22Rv1 (cell line): ENCODE results near the gene SLC22A5.

Source experiments
- H3K27ac ChIP-seq: fragments of 450-650 bp; 2 replicates; pipeline ENCODE4 v1.5.1; 2017
- CTCF ChIP-seq: fragments of 450-650 bp; IDR thresholded peaks from 2 replicates; pipeline ENCODE4 v1.5.1; 2017; ENCODE audit warnings: mild to moderate bottlenecking
- ZFX ChIP-seq: fragments of 450-650 bp; IDR thresholded peaks from 2 replicates; pipeline ENCODE4 v1.6.1; 2017; ENCODE audit warnings: antibody characterized with exemption, borderline replicate concordance

The SLC22A5 gene

GRCh38 chr5:132381614-132382013 is 12.1 kb downstream of the SLC22A5 start:
- TF ChIP-seq ZFX (no peak), CTCF (no peak)
- 0 out of 2 replicates have a peak overlapping the region, but pooled peaks have one; percentile 27 for H3K27ac ChIP-seq

GRCh38 chr5:132383261-132383660 is 13.8 kb downstream of the SLC22A5 start:
- TF ChIP-seq ZFX (no peak), CTCF (no peak)

GRCh38 chr5:132383984-132384383 is 14.5 kb downstream of the SLC22A5 start:
- TF ChIP-seq ZFX (no peak), CTCF (no peak)
- no peak overlapping the region for H3K27ac ChIP-seq

More at GRCh38 chr5:132383261-132383660, 13.8 kb downstream of the SLC22A5 start:
- H3K27ac ChIP-seq = no peak overlapping the region

- TF ChIP-seq ZFX (no peak), CTCF (no peak)
- H3K27ac ChIP-seq = no peak overlapping the region
Measured at GRCh38 chr5:132384506-132385050, 15.1 kb downstream of the SLC22A5 start.

- H3K27ac ChIP-seq = no peak overlapping the region
- TF ChIP-seq CTCF (peak; percentile 73), ZFX (no peak)
Measured at GRCh38 chr5:132385326-132386105, 16.0 kb downstream of the SLC22A5 start.

GRCh38 chr5:132386644-132387286 is 17.3 kb downstream of the SLC22A5 start:
- no peak overlapping the region for H3K27ac ChIP-seq
- TF ChIP-seq ZFX = no peak
- TF ChIP-seq CTCF = peak; percentile 43

GRCh38 chr5:132387640-132388117 is 18.2 kb downstream of the SLC22A5 start:
- TF ChIP-seq ZFX = no peak
- no peak for TF ChIP-seq CTCF
- H3K27ac ChIP-seq = no peak overlapping the region
